B cell (primary cell): ENCODE data around the gene NT5DC3. TPM values are rescaled to one million over a fixed set of nuclear protein-coding genes. Genes with fewer than 3 reads are reported as not detected.

Source experiments
- ATAC-seq: fragments of 200-7000 bp; cut with Tn5 transposase; one replicate; pipeline ENCODE4 v1.10.0; 2021; ENCODE audit warnings: low read depth, mild to moderate bottlenecking, moderate number of reproducible peaks, moderate library complexity
- CTCF ChIA-PET: fragments of 350-600 bp; sonication (Branson Sonifier 250); formaldehyde crosslinking; loops from one replicate; lab custom pipeline; 2021; ENCODE audit warnings: antibody characterized with exemption, inconsistent platforms; lab: Charles Lee
- POLR2A ChIA-PET: fragments of 350-600 bp; sonication (Branson Sonifier 250); formaldehyde crosslinking; loops from one replicate; lab custom pipeline; 2021; ENCODE audit warnings: antibody characterized with exemption; lab: Charles Lee
- DNase-seq: peaks from one replicate; pipeline ENCODE4 v3.0.0; 2013
- H2AFZ ChIP-seq: 2 replicates; pipeline ENCODE4 v1.6.1; 2012; ENCODE audit warnings: mild to moderate bottlenecking, low read depth, low read length; ENCODE audit not compliant: insufficient read depth, poor library complexity, severe bottlenecking
- H3K27ac ChIP-seq, 2 donors: 1 replicate in 1 of 2; 2 replicates in 1 of 2; pipeline ENCODE4 v1.5.1; 2012 to 2013; ENCODE audit warnings: low read length in 2 of 2, mild to moderate bottlenecking in 2 of 2, moderate library complexity in 1 of 2
- H3K27me3 ChIP-seq, 4 experiments: fragments of 200-600 bp in 1 of 4; sonication (generic) in 1 of 4; replicated peaks in 1 of 4; 1 replicate in 2 of 4; 2 replicates in 2 of 4; pipeline versions ENCODE4 v1.6.1 to v1.7.0; 2013 to 2016; ENCODE audit warnings: low read length in 3 of 4, mild to moderate bottlenecking in 2 of 4, mixed read lengths in 1 of 4, moderate library complexity in 1 of 4; ENCODE audit not compliant: insufficient read depth in 4 of 4, control insufficient read depth in 3 of 4; ENCODE audit errors: control extremely low read depth in 1 of 4
- H3K36me3 ChIP-seq, 2 experiments: replicated peaks in 1 of 2; 1 replicate in 1 of 2; 2 replicates in 1 of 2; pipeline versions ENCODE4 v1.6.1 to v1.7.1; 2013; ENCODE audit warnings: low read length in 1 of 2; ENCODE audit not compliant: insufficient read depth in 2 of 2, control insufficient read depth in 1 of 2; ENCODE audit errors: control extremely low read depth in 1 of 2, extremely low read depth in 1 of 2
- H3K4me1 ChIP-seq, 2 donors: fragments of 200-600 bp in 1 of 2; sonication (generic) in 1 of 2; 1 replicate in 1 of 2; 2 replicates in 1 of 2; pipeline versions ENCODE4 v1.5.1 to v1.6.1; 2013 to 2017; ENCODE audit warnings: low read length in 2 of 2; ENCODE audit not compliant: control insufficient read depth in 2 of 2, insufficient read depth in 2 of 2
- H3K4me2 ChIP-seq: replicated peaks from 2 replicates; pipeline ENCODE3; 2012; ENCODE audit warnings: mild to moderate bottlenecking, low read depth, low read length; ENCODE audit not compliant: poor library complexity, severe bottlenecking
- H3K4me3 ChIP-seq, 5 experiments: fragments of 200-600 bp in 1 of 5; sonication (generic) in 1 of 5; 1 replicate in 3 of 5; 2 replicates in 2 of 5; pipeline versions ENCODE4 v1.5.1 to v1.7.0; 2011 to 2016; ENCODE audit warnings: low read length in 4 of 5, mild to moderate bottlenecking in 4 of 5, low read depth in 2 of 5, control low read depth in 1 of 5, moderate library complexity in 1 of 5; ENCODE audit not compliant: insufficient read depth in 1 of 5; ENCODE audit errors: control extremely low read depth in 1 of 5, extremely low read depth in 1 of 5
- H3K79me2 ChIP-seq: fragments of 200-600 bp; sonication (generic); one replicate; pipeline ENCODE4 v1.6.0; 2016; ENCODE audit warnings: low read length; ENCODE audit not compliant: control insufficient read depth, insufficient read depth
- H3K9ac ChIP-seq: fragments of 200-600 bp; sonication (generic); 2 replicates; pipeline ENCODE4 v1.6.1; 2017; ENCODE audit warnings: mild to moderate bottlenecking, low read length, moderate library complexity
- H3K9me3 ChIP-seq, 3 donors: one replicate each; pipeline versions ENCODE4 v1.6.1 to v1.7.1; 2013; ENCODE audit warnings: low read length in 2 of 3; ENCODE audit not compliant: control insufficient read depth in 2 of 3, insufficient read depth in 1 of 3; ENCODE audit errors: control extremely low read depth in 1 of 3
- H4K20me1 ChIP-seq: 2 replicates; pipeline ENCODE4 v1.6.0; 2012; ENCODE audit warnings: mild to moderate bottlenecking, low read length; ENCODE audit not compliant: insufficient read depth, control insufficient read depth, poor library complexity, severe bottlenecking
- H3K27ac Mint-ChIP-seq: one replicate; pipeline ENCODE4 v1.8.0; 2021; ENCODE audit warnings: mixed read lengths
- H3K27me3 Mint-ChIP-seq: one replicate; pipeline ENCODE4 v1.8.0; 2021; ENCODE audit warnings: mixed read lengths
- H3K4me1 Mint-ChIP-seq: one replicate; pipeline ENCODE4 v1.8.0; 2021; ENCODE audit warnings: mixed read lengths
- H3K4me3 Mint-ChIP-seq: one replicate; pipeline ENCODE4 v1.8.0; 2021; ENCODE audit warnings: mixed read lengths
- H3K9me3 Mint-ChIP-seq: one replicate; pipeline ENCODE4 v1.8.0; 2022; ENCODE audit warnings: mixed read lengths; ENCODE audit not compliant: insufficient read depth
- EZH2 ChIP-seq: IDR thresholded peaks from 2 replicates; pipeline ENCODE4 v1.6.1; 2012; ENCODE audit warnings: borderline replicate concordance, low read depth, mild to moderate bottlenecking, moderate library complexity, low read length; ENCODE audit not compliant: insufficient read depth, poor library complexity, severe bottlenecking
- WGBS: methylation state at CpG from one replicate; pipeline ENCODE4 v1.1.5; 2013; ENCODE audit warnings: missing lambda C conversion rate; ENCODE audit not compliant: insufficient coverage; 5-methylcytosine and 5-hydroxymethylcytosine counted together
- intact Hi-C: fragments of 100-400 bp; cut with micrococcal nuclease; formaldehyde crosslinking; loops from one replicate; pipeline ENCODE4 v1.10.0; 2022
- polyA plus RNA-seq: library from polyadenylated mRNA; depleted of rRNA; stranded (reverse); fragments of >200 nt; gene quantifications from 2 replicates; pipeline ENCODE4 v1.2.3, GENCODE V29; 2012
- total RNA-seq, 2 donors: library from RNA; stranded (reverse); fragments of 120-200 nt in 1 of 2; gene quantifications; 1 replicate in 1 of 2; 2 replicates in 1 of 2; pipeline versions ENCODE4 v1.2.3 to v1.2.4, GENCODE V29; 2013 to 2022
- TF ChIP-seq, protein P1 (sequence below): fragments of 200-600 bp; IDR thresholded peaks from one replicate; pipeline ENCODE4 v1.8.0; 2022; ENCODE audit warnings: antibody characterized with exemption, mild to moderate bottlenecking

NT5DC3 gene
- total and polyA plus RNA-seq, 2 donors (not counting 1 experiment from before 2014, with no cell fraction given), result 4.4 to 10.6 TPM

DNA sequence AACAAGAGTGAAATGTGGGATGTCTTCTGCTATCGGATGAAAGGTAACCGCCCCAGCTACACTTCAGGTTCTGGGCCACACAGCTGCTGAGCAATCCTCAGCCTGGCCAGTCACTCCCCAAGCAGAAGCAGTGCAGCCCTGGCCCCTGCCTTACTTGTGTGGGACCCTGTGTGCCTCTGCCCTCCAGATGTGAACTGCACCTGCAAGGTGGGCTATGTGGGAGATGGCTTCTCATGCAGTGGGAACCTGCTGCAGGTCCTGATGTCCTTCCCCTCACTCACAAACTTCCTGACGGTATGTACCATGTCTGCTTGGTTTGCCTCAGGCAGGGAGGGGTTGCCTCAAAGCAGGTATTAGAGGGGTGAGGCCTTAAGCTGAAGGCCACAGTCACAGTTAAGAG is 85.6 kb downstream of the NT5DC3 start:
- DNase-seq (no peak), ATAC-seq (no peak)
- no peaks in the 10 kb centered on the region for H3K27me3 Mint-ChIP-seq
- 50% methylated on average over 2 of the region's 3 CpGs for WGBS
- ChIA-PET POLR2A (no interaction called here), CTCF (interaction anchor here (0.7 kb wide), 1 partner anchor 164 kb away, joined by 3 read pairs; no protein-coding TSS in a partner anchor)
- no peaks in the 10 kb centered on the region for H3K36me3 ChIP-seq
- H3K9me3 ChIP-seq, result no peaks in the 10 kb centered on the region
- no peaks in the 10 kb centered on the region for H3K9me3 Mint-ChIP-seq
- no peak overlapping the region for H3K4me2 ChIP-seq
- no peak overlapping the region for H3K4me3 ChIP-seq
- H3K27ac Mint-ChIP-seq, result no peak overlapping the region
- H3K4me3 Mint-ChIP-seq, result no peak overlapping the region
- peaks cover 0 to 5% (median 0%) of the 10 kb centered on the region in 4 experiments for H3K27me3 ChIP-seq
- no peak overlapping the region for H2AFZ ChIP-seq
- TF ChIP-seq, protein P1, sequence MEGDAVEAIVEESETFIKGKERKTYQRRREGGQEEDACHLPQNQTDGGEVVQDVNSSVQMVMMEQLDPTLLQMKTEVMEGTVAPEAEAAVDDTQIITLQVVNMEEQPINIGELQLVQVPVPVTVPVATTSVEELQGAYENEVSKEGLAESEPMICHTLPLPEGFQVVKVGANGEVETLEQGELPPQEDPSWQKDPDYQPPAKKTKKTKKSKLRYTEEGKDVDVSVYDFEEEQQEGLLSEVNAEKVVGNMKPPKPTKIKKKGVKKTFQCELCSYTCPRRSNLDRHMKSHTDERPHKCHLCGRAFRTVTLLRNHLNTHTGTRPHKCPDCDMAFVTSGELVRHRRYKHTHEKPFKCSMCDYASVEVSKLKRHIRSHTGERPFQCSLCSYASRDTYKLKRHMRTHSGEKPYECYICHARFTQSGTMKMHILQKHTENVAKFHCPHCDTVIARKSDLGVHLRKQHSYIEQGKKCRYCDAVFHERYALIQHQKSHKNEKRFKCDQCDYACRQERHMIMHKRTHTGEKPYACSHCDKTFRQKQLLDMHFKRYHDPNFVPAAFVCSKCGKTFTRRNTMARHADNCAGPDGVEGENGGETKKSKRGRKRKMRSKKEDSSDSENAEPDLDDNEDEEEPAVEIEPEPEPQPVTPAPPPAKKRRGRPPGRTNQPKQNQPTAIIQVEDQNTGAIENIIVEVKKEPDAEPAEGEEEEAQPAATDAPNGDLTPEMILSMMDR, result no peak
- TF ChIP-seq EZH2, result no peak
- intact Hi-C loops, result no loop called here
- H3K4me1 Mint-ChIP-seq, result no peaks in the 10 kb centered on the region
- no peak overlapping the region for H3K27ac ChIP-seq
- H4K20me1 ChIP-seq, result no peaks in the 10 kb centered on the region
- no peaks in the 10 kb centered on the region for H3K79me2 ChIP-seq
- H3K9ac ChIP-seq, result no peak overlapping the region
- no peaks in the 10 kb centered on the region for H3K4me1 ChIP-seq

- Histone ChIP-seq H3K4me2 (no peak overlapping the region), H3K36me3 (no peaks in the 10 kb centered on the region), H4K20me1 (no peaks in the 10 kb centered on the region), H2AFZ (no peak overlapping the region), H3K9ac (no peak overlapping the region), H3K9me3 (no peaks in the 10 kb centered on the region), H3K27ac (no peak overlapping the region), H3K4me1 (no peaks in the 10 kb centered on the region), H3K27me3 (peaks cover 0 to 7% (median 0%) of the 10 kb centered on the region in 4 experiments), H3K79me2 (no peaks in the 10 kb centered on the region), H3K4me3 (no peak overlapping the region)
- WGBS, result 88% methylated on average over 1 of the region's 2 CpGs
- CTCF ChIA-PET, result no interaction called here
- no peak for ATAC-seq
- TF ChIP-seq EZH2, result no peak
- TF ChIP-seq, protein P1, result no peak
- intact Hi-C loops, result no loop called here
- no peak for DNase-seq
- Mint-ChIP-seq H3K4me3 (no peak overlapping the region), H3K27me3 (peaks cover 6% of the 10 kb centered on the region), H3K9me3 (no peaks in the 10 kb centered on the region), H3K4me1 (no peaks in the 10 kb centered on the region), H3K27ac (no peak overlapping the region)
- POLR2A ChIA-PET, result no interaction called here
Observed at GRCh38 chr12:103751600-103751999, 89.4 kb downstream of the NT5DC3 start.
